ENCODE measurements around the gene MYO1H. TPM values are rescaled to one million over a fixed set of nuclear protein-coding genes. Genes with fewer than 3 reads are reported as not detected.
A peak's percentile ranks its signal among the peaks of the same experiment; 100 is the strongest.

Gene MYO1H
- total RNA-seq, 2 donors from 2014 or later: not detected

DNA sequence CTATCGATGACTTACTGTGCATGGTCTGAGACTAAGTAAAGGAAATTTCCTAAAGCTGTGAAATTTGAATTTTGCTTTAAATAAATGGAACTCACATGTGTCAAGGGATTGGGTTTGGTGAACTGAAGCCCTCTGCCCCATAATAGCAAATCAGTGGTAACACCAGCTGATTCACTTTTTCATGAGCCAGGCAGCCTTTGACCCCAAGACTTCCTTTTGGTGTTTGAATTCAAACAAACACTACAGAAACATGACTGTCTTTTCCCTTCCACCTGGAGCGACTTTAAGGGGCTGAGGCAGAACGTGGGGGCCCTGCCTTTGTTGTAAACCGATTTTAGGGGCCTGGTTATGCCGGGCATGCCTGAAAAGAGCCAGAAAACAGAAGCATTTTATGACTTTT is 100.6 kb downstream of the MYO1H start:
- Histone ChIP-seq H3K36me3 (peaks cover 20% of the 10 kb centered on the region), H3K27me3 (replicated peaks; ENCODE audit: insufficient read depth) (no peaks in the 10 kb centered on the region), H3K4me1 (ENCODE audit: control insufficient read depth in 1 of 2, low read depth in 2 of 2) (peaks cover 0 to 32% of the 10 kb centered on the region in 2 donors), H3K4me3 (no peak overlapping the region), H3K27ac (no peak overlapping the region), H3K9me3 (no peaks in the 10 kb centered on the region)
- DNase-seq (ENCODE audit: low spot score) (no peak), ATAC-seq (ENCODE audit: insufficient number of reproducible peaks, low FRiP score, low read depth) (no peak)
- TF ChIP-seq, protein P1, sequence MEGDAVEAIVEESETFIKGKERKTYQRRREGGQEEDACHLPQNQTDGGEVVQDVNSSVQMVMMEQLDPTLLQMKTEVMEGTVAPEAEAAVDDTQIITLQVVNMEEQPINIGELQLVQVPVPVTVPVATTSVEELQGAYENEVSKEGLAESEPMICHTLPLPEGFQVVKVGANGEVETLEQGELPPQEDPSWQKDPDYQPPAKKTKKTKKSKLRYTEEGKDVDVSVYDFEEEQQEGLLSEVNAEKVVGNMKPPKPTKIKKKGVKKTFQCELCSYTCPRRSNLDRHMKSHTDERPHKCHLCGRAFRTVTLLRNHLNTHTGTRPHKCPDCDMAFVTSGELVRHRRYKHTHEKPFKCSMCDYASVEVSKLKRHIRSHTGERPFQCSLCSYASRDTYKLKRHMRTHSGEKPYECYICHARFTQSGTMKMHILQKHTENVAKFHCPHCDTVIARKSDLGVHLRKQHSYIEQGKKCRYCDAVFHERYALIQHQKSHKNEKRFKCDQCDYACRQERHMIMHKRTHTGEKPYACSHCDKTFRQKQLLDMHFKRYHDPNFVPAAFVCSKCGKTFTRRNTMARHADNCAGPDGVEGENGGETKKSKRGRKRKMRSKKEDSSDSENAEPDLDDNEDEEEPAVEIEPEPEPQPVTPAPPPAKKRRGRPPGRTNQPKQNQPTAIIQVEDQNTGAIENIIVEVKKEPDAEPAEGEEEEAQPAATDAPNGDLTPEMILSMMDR (IDR thresholded peaks at IDR 0.05): no peak

GRCh38 chr12:109448707-109449390 is 101.1 kb downstream of the MYO1H start:
- Histone ChIP-seq H3K36me3 (peaks cover 26% of the 10 kb centered on the region), H3K27ac (peak overlapping the region in 1 of 2 donors; percentile 5)

DNA sequence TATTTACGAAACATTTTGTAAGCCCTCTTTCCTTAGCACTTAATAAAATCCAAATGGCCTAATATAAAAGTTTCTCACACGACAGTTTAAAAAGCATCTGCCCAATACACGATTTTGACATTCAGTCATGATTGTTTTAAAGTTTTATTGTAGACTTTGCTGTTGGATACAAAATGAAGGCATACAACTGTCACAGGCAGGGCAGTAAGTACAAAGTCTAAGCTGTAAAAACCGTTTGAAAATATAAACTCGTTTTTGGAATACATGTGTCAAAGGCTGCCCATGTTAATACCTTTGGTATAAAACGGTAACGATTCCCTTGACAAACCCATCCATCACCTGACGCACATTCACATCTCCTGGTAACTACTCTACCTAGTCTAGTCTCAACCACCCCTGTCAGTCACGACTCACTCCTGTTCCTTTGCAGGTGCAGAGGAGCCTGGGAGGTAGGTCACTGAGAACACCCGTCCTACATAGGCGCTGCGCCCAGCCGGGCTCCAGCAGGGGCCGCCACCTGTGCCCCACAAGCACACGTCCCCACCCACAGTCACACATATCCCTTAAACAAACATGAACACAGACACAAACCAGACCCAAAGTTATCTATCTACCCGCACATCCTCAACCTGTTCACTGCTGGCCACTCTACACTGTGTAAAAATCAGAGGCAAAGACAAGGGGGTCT is 102.3 kb downstream of the MYO1H start:
- peak overlapping the region; percentile 41 to 47 for H3K27ac ChIP-seq
- H3K9me3 ChIP-seq: no peaks in the 10 kb centered on the region
- no peak for ATAC-seq (ENCODE audit: insufficient number of reproducible peaks, low FRiP score, low read depth)
- H3K36me3 ChIP-seq: peaks cover 33% of the 10 kb centered on the region
- TF ChIP-seq, protein P1 (IDR thresholded peaks at IDR 0.05): no peak
- H3K27me3 ChIP-seq (replicated peaks; ENCODE audit: insufficient read depth): no peaks in the 10 kb centered on the region
- H3K4me1 ChIP-seq (ENCODE audit: control insufficient read depth in 1 of 2, low read depth in 2 of 2): peaks cover 0 to 26% of the 10 kb centered on the region in 2 donors
- no peak for DNase-seq (ENCODE audit: low spot score)
- H3K4me3 ChIP-seq: no peak overlapping the region

More at GRCh38 chr12:109448707-109449390, 101.1 kb downstream of the MYO1H start:
- ATAC-seq (ENCODE audit: insufficient number of reproducible peaks, low FRiP score, low read depth) (no peak), DNase-seq (ENCODE audit: low spot score) (no peak)
- TF ChIP-seq, protein P1 (IDR thresholded peaks at IDR 0.05): no peak
- Histone ChIP-seq H3K27me3 (replicated peaks; ENCODE audit: insufficient read depth) (no peaks in the 10 kb centered on the region), H3K4me3 (no peak overlapping the region), H3K9me3 (no peaks in the 10 kb centered on the region), H3K4me1 (ENCODE audit: control insufficient read depth in 1 of 2, low read depth in 2 of 2) (peaks cover 0 to 27% of the 10 kb centered on the region in 2 donors)

DNA sequence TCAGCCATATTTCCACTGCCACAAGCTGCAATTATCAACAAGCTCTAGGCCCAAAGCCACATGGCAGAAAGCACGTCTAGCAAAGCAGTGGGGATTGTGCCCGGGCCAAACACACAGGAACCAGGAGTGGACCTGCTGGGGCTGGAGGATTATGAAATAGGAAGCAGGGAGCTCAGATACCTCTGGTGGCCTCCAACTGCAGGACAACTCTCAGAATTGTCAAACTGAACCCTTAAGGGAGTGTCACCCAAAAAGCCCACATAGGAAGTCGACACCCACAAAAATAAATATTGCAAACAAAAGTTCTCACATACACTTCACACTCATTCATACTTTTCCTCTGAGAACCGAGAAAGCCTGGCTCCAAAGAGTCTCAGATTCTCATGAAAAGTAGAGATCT is 103.3 kb downstream of the MYO1H start:
- H3K27me3 ChIP-seq (replicated peaks; ENCODE audit: insufficient read depth): no peaks in the 10 kb centered on the region
- H3K4me1 ChIP-seq (ENCODE audit: control insufficient read depth in 1 of 2, low read depth in 2 of 2): peaks cover 0 to 26% of the 10 kb centered on the region in 2 donors
- H3K9me3 ChIP-seq: no peaks in the 10 kb centered on the region
- TF ChIP-seq, protein P1 (IDR thresholded peaks at IDR 0.05): peak; percentile 8
- H3K36me3 ChIP-seq: peaks cover 43% of the 10 kb centered on the region
- no peak for ATAC-seq (ENCODE audit: insufficient number of reproducible peaks, low FRiP score, low read depth)
- peak overlapping the region; percentile 41 to 47 for H3K27ac ChIP-seq
- H3K4me3 ChIP-seq: no peak overlapping the region
- no peak for DNase-seq (ENCODE audit: low spot score)

- TF ChIP-seq, protein P1 (IDR thresholded peaks at IDR 0.05): no peak
- DNase-seq (ENCODE audit: low spot score) (no peak), ATAC-seq (ENCODE audit: insufficient number of reproducible peaks, low FRiP score, low read depth) (no peak)
- Histone ChIP-seq H3K9me3 (no peaks in the 10 kb centered on the region), H3K36me3 (peaks cover 47% of the 10 kb centered on the region), H3K27me3 (replicated peaks; ENCODE audit: insufficient read depth) (no peaks in the 10 kb centered on the region), H3K4me3 (no peak overlapping the region), H3K27ac (peak overlapping the region; percentile 11 to 47), H3K4me1 (ENCODE audit: control insufficient read depth in 1 of 2, low read depth in 2 of 2) (peaks cover 0 to 26% of the 10 kb centered on the region in 2 donors)
These were observed 103.7 kb downstream of the MYO1H start for GRCh38 chr12:109451400-109451799.

All from thoracic aorta (tissue), 2 donors.